ENCODE measurements around the gene AS3MT. TPM values are rescaled to one million over a fixed set of nuclear protein-coding genes. Genes with fewer than 3 reads are reported as not detected.
"Not testable (repeated sequence)": the region's sequence is repeated elsewhere in the genome, so short reads cannot be mapped to it uniquely, and the experiment has no call there.

Gene AS3MT
- total and polyA plus RNA-seq, 4 donors = 1.2 to 4.8 (median 3.6) TPM

GRCh38 chr10:102844190-102844776, 25.0 kb upstream of the AS3MT start:
- H3K27me3 ChIP-seq (ENCODE audit: control insufficient read depth in 1 of 2, insufficient read depth in 2 of 2, low read length in 1 of 2); H3K4me1 ChIP-seq (ENCODE audit: control insufficient read depth in 1 of 2, insufficient read depth in 2 of 2, low read length in 2 of 2); H3K27ac ChIP-seq (ENCODE audit: low read depth in 1 of 2, low read length in 2 of 2); H3K9me3 ChIP-seq (ENCODE audit: control insufficient read depth, low read length); DNase-seq; ATAC-seq (ENCODE audit: low FRiP score); H3K4me3 ChIP-seq (ENCODE audit: low read length in 2 of 2); H3K36me3 ChIP-seq (ENCODE audit: control insufficient read depth in 1 of 2, insufficient read depth in 2 of 2, low read length in 1 of 2); intact Hi-C loops (cut with DNase I): not testable (repeated sequence)
- WGBS, 2 donors = 55 to 59% methylated on average over 6 of the region's 6 CpGs

- Histone ChIP-seq H3K36me3 (ENCODE audit: control insufficient read depth in 1 of 2, insufficient read depth in 2 of 2, low read length in 1 of 2) (no peaks in the 10 kb centered on the region), H3K4me1 (ENCODE audit: control insufficient read depth in 1 of 2, insufficient read depth in 2 of 2, low read length in 2 of 2) (no peaks in the 10 kb centered on the region), H3K27me3 (ENCODE audit: control insufficient read depth in 1 of 2, insufficient read depth in 2 of 2, low read length in 1 of 2) (no peaks in the 10 kb centered on the region), H3K9me3 (ENCODE audit: control insufficient read depth, low read length) (no peaks in the 10 kb centered on the region), H3K27ac (ENCODE audit: low read depth in 1 of 2, low read length in 2 of 2) (no peak overlapping the region), H3K4me3 (ENCODE audit: low read length in 2 of 2) (no peak overlapping the region)
- WGBS, 2 donors = 79 to 90% methylated on average over 9 of the region's 9 CpGs
- no peak for DNase-seq
- no peak for ATAC-seq (ENCODE audit: low FRiP score)
- intact Hi-C loops (cut with DNase I) = no loop called here
Observed at GRCh38 chr10:102845352-102845902, 23.8 kb upstream of the AS3MT start.

- no peak overlapping the region for H3K27ac ChIP-seq (ENCODE audit: low read depth in 1 of 2, low read length in 2 of 2)
- no peak overlapping the region for H3K4me3 ChIP-seq (ENCODE audit: low read length in 2 of 2)
- ATAC-seq (ENCODE audit: low FRiP score) (no peak), DNase-seq (no peak)
- no peaks in the 10 kb centered on the region for H3K4me1 ChIP-seq (ENCODE audit: control insufficient read depth in 1 of 2, insufficient read depth in 2 of 2, low read length in 2 of 2)
- 80 to 84% methylated on average over 9 of the region's 9 CpGs for WGBS, 2 donors
- H3K27me3 ChIP-seq (ENCODE audit: control insufficient read depth in 1 of 2, insufficient read depth in 2 of 2, low read length in 1 of 2) = no peaks in the 10 kb centered on the region
- intact Hi-C loops (cut with DNase I) = no loop called here
- no peaks in the 10 kb centered on the region for H3K36me3 ChIP-seq (ENCODE audit: control insufficient read depth in 1 of 2, insufficient read depth in 2 of 2, low read length in 1 of 2)
- no peaks in the 10 kb centered on the region for H3K9me3 ChIP-seq (ENCODE audit: control insufficient read depth, low read length)
Observed at GRCh38 chr10:102850025-102850518, 19.2 kb upstream of the AS3MT start.

- H3K4me1 ChIP-seq (ENCODE audit: control insufficient read depth in 1 of 2, insufficient read depth in 2 of 2, low read length in 2 of 2); intact Hi-C loops (cut with DNase I); ATAC-seq (ENCODE audit: low FRiP score); H3K9me3 ChIP-seq (ENCODE audit: control insufficient read depth, low read length); H3K36me3 ChIP-seq (ENCODE audit: control insufficient read depth in 1 of 2, insufficient read depth in 2 of 2, low read length in 1 of 2); DNase-seq; H3K27me3 ChIP-seq (ENCODE audit: control insufficient read depth in 1 of 2, insufficient read depth in 2 of 2, low read length in 1 of 2); H3K27ac ChIP-seq (ENCODE audit: low read depth in 1 of 2, low read length in 2 of 2); H3K4me3 ChIP-seq (ENCODE audit: low read length in 2 of 2): not testable (repeated sequence)
- WGBS, 2 donors = 97 to 98% methylated on average over 7 of the region's 7 CpGs
Observed at GRCh38 chr10:102853237-102853636, 16.0 kb upstream of the AS3MT start.

- DNase-seq; H3K27me3 ChIP-seq (ENCODE audit: control insufficient read depth in 1 of 2, insufficient read depth in 2 of 2, low read length in 1 of 2); H3K9me3 ChIP-seq (ENCODE audit: control insufficient read depth, low read length); H3K4me3 ChIP-seq (ENCODE audit: low read length in 2 of 2); intact Hi-C loops (cut with DNase I); H3K27ac ChIP-seq (ENCODE audit: low read depth in 1 of 2, low read length in 2 of 2); H3K4me1 ChIP-seq (ENCODE audit: control insufficient read depth in 1 of 2, insufficient read depth in 2 of 2, low read length in 2 of 2); H3K36me3 ChIP-seq (ENCODE audit: control insufficient read depth in 1 of 2, insufficient read depth in 2 of 2, low read length in 1 of 2); ATAC-seq (ENCODE audit: low FRiP score): not testable (repeated sequence)
- WGBS, 2 donors = 73 to 75% methylated on average over 10 to 11 of the region's 11 CpGs
Observed at GRCh38 chr10:102855731-102856436, 13.4 kb upstream of the AS3MT start.

GRCh38 chr10:102856758-102857424, 12.4 kb upstream of the AS3MT start:
- H3K4me1 ChIP-seq (ENCODE audit: control insufficient read depth in 1 of 2, insufficient read depth in 2 of 2, low read length in 2 of 2) = no peaks in the 10 kb centered on the region
- DNase-seq (no peak), ATAC-seq (ENCODE audit: low FRiP score) (no peak)
- intact Hi-C loops (cut with DNase I) = no loop called here
- no peaks in the 10 kb centered on the region for H3K27me3 ChIP-seq (ENCODE audit: control insufficient read depth in 1 of 2, insufficient read depth in 2 of 2, low read length in 1 of 2)
- no peaks in the 10 kb centered on the region for H3K9me3 ChIP-seq (ENCODE audit: control insufficient read depth, low read length)
- no peaks in the 10 kb centered on the region for H3K36me3 ChIP-seq (ENCODE audit: control insufficient read depth in 1 of 2, insufficient read depth in 2 of 2, low read length in 1 of 2)
- H3K4me3 ChIP-seq (ENCODE audit: low read length in 2 of 2) = no peak overlapping the region
- no peak overlapping the region for H3K27ac ChIP-seq (ENCODE audit: low read depth in 1 of 2, low read length in 2 of 2)
- WGBS, 2 donors = 81% methylated on average over 3 of the region's 3 CpGs

GRCh38 chr10:102859911-102860310, 9.4 kb upstream of the AS3MT start:
- Histone ChIP-seq H3K4me1 (ENCODE audit: control insufficient read depth in 1 of 2, insufficient read depth in 2 of 2, low read length in 2 of 2) (no peaks in the 10 kb centered on the region), H3K36me3 (ENCODE audit: control insufficient read depth in 1 of 2, insufficient read depth in 2 of 2, low read length in 1 of 2) (no peaks in the 10 kb centered on the region), H3K9me3 (ENCODE audit: control insufficient read depth, low read length) (no peaks in the 10 kb centered on the region), H3K27ac (ENCODE audit: low read depth in 1 of 2, low read length in 2 of 2) (no peak overlapping the region), H3K4me3 (ENCODE audit: low read length in 2 of 2) (no peak overlapping the region), H3K27me3 (ENCODE audit: control insufficient read depth in 1 of 2, insufficient read depth in 2 of 2, low read length in 1 of 2) (no peaks in the 10 kb centered on the region)
- DNase-seq = no peak
- 59 to 65% methylated on average over 2 of the region's 2 CpGs for WGBS, 2 donors
- no peak for ATAC-seq (ENCODE audit: low FRiP score)
- intact Hi-C loops (cut with DNase I) = no loop called here

GRCh38 chr10:102863660-102864059, 5.6 kb upstream of the AS3MT start:
- H3K27me3 ChIP-seq (ENCODE audit: control insufficient read depth in 1 of 2, insufficient read depth in 2 of 2, low read length in 1 of 2) = no peaks in the 10 kb centered on the region
- no peaks in the 10 kb centered on the region for H3K36me3 ChIP-seq (ENCODE audit: control insufficient read depth in 1 of 2, insufficient read depth in 2 of 2, low read length in 1 of 2)

More at GRCh38 chr10:102863660-102864059, 5.6 kb upstream of the AS3MT start:
- Histone ChIP-seq H3K9me3 (ENCODE audit: control insufficient read depth, low read length) (no peaks in the 10 kb centered on the region), H3K4me3 (ENCODE audit: low read length in 2 of 2) (no peak overlapping the region), H3K4me1 (ENCODE audit: control insufficient read depth in 1 of 2, insufficient read depth in 2 of 2, low read length in 2 of 2) (no peaks in the 10 kb centered on the region), H3K27ac (ENCODE audit: low read depth in 1 of 2, low read length in 2 of 2) (no peak overlapping the region)
- ATAC-seq (ENCODE audit: low FRiP score) (no peak), DNase-seq (no peak)
- WGBS, 2 donors = 62 to 64% methylated on average over 2 of the region's 2 CpGs
- intact Hi-C loops (cut with DNase I) = no loop called here
